Fibroblast of peridontal ligament (primary cell): ENCODE data around the gene SH3TC1.

Experiments
- DNase-seq: peaks from one replicate; pipeline ENCODE4 v3.0.0-alpha.2; 2010; ENCODE audit errors: extremely low read depth

Gene SH3TC1

GRCh38 chr4:8276358-8277240 is 77.5 kb downstream of the SH3TC1 start:
- DNase-seq, result peak; percentile 46

GRCh38 chr4:8277356-8278008 is 78.4 kb downstream of the SH3TC1 start:
- no peak for DNase-seq

- DNase-seq, result no peak
Observed at GRCh38 chr4:8278009-8278395, 78.9 kb downstream of the SH3TC1 start.

GRCh38 chr4:8278421-8279287 is 79.6 kb downstream of the SH3TC1 start:
- DNase-seq, result peak; percentile 90

GRCh38 chr4:8279321-8280157 is 80.4 kb downstream of the SH3TC1 start:
- no peak for DNase-seq

- no peak for DNase-seq
Observed at GRCh38 chr4:8280158-8280875, 81.2 kb downstream of the SH3TC1 start.

GRCh38 chr4:8280876-8281440 is 81.9 kb downstream of the SH3TC1 start:
- DNase-seq, result no peak

GRCh38 chr4:8281519-8282133 is 82.5 kb downstream of the SH3TC1 start:
- peak; percentile 94 for DNase-seq

- no peak for DNase-seq
Observed at GRCh38 chr4:8282134-8282641, 83.1 kb downstream of the SH3TC1 start.

- DNase-seq, result no peak
Observed at GRCh38 chr4:8282742-8283141, 83.7 kb downstream of the SH3TC1 start.

- no peak for DNase-seq
Observed at GRCh38 chr4:8283161-8283560, 84.1 kb downstream of the SH3TC1 start.

- DNase-seq, result no peak
Observed at GRCh38 chr4:8283631-8284121, 84.6 kb downstream of the SH3TC1 start.

- DNase-seq, result no peak
Observed at GRCh38 chr4:8284391-8284790, 85.3 kb downstream of the SH3TC1 start.

GRCh38 chr4:8285143-8285975 is 86.3 kb downstream of the SH3TC1 start:
- DNase-seq, result no peak

GRCh38 chr4:8285976-8286718 is 87.1 kb downstream of the SH3TC1 start:
- no peak for DNase-seq

GRCh38 chr4:8286719-8287342 is 87.7 kb downstream of the SH3TC1 start:
- no peak for DNase-seq
